ENCODE data around the gene CHD9. TPM values are rescaled to one million over a fixed set of nuclear protein-coding genes. Genes with fewer than 3 reads are reported as not detected.

CHD9 gene
- total RNA-seq, 1 experiment from 2014 or later: 18.9 TPM

DNA sequence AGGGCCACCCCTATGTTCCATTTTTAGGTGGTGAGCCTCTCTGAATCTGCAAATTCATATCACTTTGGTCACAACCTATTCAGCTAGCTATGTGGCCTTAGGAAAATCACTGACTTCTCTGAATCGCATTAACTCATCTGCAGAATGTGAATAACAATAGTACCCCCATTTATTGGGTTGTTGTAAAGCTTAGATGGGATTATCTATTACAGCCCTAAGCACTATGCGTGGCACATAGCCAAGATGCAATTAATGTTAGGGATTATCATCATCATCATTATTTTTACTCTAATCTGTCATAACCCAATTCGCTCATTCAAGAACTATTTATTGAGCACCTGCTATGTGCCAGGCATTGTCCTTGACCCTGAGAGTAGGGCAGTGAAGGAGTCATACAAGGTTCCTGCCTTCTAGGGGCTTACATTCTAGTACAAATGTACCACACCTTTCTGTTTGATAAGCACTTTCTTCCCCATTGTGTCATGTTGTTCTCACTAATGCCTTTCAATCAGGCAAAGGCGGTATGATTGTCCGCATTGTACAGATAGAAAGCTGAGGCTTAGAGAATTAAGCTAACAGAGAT is 38.5 kb downstream of the CHD9 start (continued):
- TF ChIP-seq JUND (IDR thresholded peaks at IDR 0.05) (no peak), SIN3A (IDR thresholded peaks at IDR 0.05; ENCODE audit: low read depth) (no peak), SRF (IDR thresholded peaks at IDR 0.05; ENCODE audit: low read depth) (no peak), EZH2phosphoT487 (IDR thresholded peaks at IDR 0.05; ENCODE audit: borderline replicate concordance) (no peak), RAD21 (IDR thresholded peaks at IDR 0.05; ENCODE audit: low read depth) (no peak), TCF7L2 (IDR thresholded peaks at IDR 0.05; ENCODE audit: borderline replicate concordance, extremely low read depth, insufficient read depth, insufficient read length) (no peak)
- TF ChIP-seq, protein P1, sequence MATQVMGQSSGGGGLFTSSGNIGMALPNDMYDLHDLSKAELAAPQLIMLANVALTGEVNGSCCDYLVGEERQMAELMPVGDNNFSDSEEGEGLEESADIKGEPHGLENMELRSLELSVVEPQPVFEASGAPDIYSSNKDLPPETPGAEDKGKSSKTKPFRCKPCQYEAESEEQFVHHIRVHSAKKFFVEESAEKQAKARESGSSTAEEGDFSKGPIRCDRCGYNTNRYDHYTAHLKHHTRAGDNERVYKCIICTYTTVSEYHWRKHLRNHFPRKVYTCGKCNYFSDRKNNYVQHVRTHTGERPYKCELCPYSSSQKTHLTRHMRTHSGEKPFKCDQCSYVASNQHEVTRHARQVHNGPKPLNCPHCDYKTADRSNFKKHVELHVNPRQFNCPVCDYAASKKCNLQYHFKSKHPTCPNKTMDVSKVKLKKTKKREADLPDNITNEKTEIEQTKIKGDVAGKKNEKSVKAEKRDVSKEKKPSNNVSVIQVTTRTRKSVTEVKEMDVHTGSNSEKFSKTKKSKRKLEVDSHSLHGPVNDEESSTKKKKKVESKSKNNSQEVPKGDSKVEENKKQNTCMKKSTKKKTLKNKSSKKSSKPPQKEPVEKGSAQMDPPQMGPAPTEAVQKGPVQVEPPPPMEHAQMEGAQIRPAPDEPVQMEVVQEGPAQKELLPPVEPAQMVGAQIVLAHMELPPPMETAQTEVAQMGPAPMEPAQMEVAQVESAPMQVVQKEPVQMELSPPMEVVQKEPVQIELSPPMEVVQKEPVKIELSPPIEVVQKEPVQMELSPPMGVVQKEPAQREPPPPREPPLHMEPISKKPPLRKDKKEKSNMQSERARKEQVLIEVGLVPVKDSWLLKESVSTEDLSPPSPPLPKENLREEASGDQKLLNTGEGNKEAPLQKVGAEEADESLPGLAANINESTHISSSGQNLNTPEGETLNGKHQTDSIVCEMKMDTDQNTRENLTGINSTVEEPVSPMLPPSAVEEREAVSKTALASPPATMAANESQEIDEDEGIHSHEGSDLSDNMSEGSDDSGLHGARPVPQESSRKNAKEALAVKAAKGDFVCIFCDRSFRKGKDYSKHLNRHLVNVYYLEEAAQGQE (IDR thresholded peaks at IDR 0.05; ENCODE audit: low read depth): no peak

DNA sequence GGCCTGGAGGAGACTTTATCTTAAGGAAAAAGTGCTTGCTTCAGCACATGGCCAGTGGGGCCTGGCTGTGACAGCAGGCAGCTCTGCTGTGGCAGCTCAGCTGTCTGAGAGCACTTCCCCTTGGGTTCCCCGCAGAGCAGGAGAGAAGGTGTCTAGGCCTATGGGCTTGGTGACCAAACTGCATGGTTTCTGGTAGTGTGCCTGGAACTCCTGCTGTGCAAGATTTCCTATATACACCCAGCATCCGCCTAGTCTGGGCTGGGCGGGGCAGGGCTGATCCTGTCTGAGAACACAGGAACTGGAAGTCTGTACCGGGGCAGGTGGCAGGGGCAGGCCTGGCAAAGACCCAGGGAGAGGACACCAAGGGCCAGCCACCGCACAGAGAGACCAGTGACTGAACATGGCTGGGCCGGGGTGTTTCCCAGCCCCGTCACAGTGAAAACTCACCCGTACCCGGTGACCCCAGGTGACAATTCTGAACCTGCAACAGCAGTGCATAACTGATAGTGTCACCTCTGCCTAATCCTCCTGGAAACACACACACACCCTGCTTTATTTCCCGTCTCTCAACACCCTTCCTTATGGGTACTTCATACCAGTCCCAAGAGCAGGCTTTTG is 39.3 kb downstream of the CHD9 start:
- peaks cover 28 to 44% of the 10 kb centered on the region in 2 experiments for H3K4me1 ChIP-seq (ENCODE audit: control insufficient read depth in 1 of 2, insufficient read depth in 2 of 2, low read length in 2 of 2)

More for the DNA sequence above, 39.3 kb downstream of the CHD9 start:
- H3K27ac ChIP-seq (ENCODE audit: low read depth, low read length): peak overlapping the region; percentile 27; the same call in 1 of the 2 replicates
- ChIA-PET CTCF (no interaction called here), POLR2A (no interaction called here), RAD21 (ENCODE audit: low non-redundant PET in 1 of 2, low total read pairs in 2 of 2, uncharacterized antibody in 2 of 2, unreplicated experiment in 2 of 2) (no interaction called here)
- H3K36me3 ChIP-seq (ENCODE audit: control insufficient read depth in 1 of 2, insufficient read depth in 2 of 2, low read length in 2 of 2): no peaks in the 10 kb centered on the region
- H3K79me2 ChIP-seq (ENCODE audit: insufficient read depth, low read length): peaks cover 63% of the 10 kb centered on the region
- H3K27me3 ChIP-seq (ENCODE audit: insufficient read depth, low read length): no peaks in the 10 kb centered on the region
- TF ChIP-seq, protein P2, sequence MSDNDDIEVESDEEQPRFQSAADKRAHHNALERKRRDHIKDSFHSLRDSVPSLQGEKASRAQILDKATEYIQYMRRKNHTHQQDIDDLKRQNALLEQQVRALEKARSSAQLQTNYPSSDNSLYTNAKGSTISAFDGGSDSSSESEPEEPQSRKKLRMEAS (IDR thresholded peaks at IDR 0.05): 0 out of 2 replicates have a peak, but pooled peaks have one; percentile 34
- TF ChIP-seq SIN3A (IDR thresholded peaks at IDR 0.05; ENCODE audit: low read depth): no peak
- DNase-seq (ENCODE audit: low read depth, low spot score) (no peak), ATAC-seq (peak; percentile 79)
- peak overlapping the region; percentile 14; the same call in 1 of the 2 replicates for H3K9ac ChIP-seq (ENCODE audit: low read length)
- intact Hi-C loops (cut with micrococcal nuclease): no loop called here
- no peaks in the 10 kb centered on the region for H3K9me3 ChIP-seq (ENCODE audit: control insufficient read depth in 1 of 2, insufficient read depth in 1 of 2, low read depth in 1 of 2, low read length in 2 of 2)
- H4K20me1 ChIP-seq (ENCODE audit: insufficient read depth): no peaks in the 10 kb centered on the region
- no peak overlapping the region for H2AFZ ChIP-seq (ENCODE audit: low read depth, low read length, poor library complexity, severe bottlenecking)
- no peak overlapping the region for H3K4me3 ChIP-seq (replicated peaks in 1 of 2; ENCODE audit: low read depth in 1 of 2, low read length in 2 of 2)
- no TSS peak for BruUV-seq (replicated peaks)
- peak overlapping the region; percentile 61 for H3K4me2 ChIP-seq (ENCODE audit: low read length)
- H3K9me2 ChIP-seq (ENCODE audit: insufficient read depth): no peaks in the 10 kb centered on the region

Measured in HCT116 (cell line).